ENCODE measurements around the gene MVB12B. TPM values are rescaled to one million over a fixed set of nuclear protein-coding genes. Genes with fewer than 3 reads are reported as not detected.

Gene MVB12B
- total RNA-seq, 1 donor from 2014 or later = 0.26 TPM

DNA sequence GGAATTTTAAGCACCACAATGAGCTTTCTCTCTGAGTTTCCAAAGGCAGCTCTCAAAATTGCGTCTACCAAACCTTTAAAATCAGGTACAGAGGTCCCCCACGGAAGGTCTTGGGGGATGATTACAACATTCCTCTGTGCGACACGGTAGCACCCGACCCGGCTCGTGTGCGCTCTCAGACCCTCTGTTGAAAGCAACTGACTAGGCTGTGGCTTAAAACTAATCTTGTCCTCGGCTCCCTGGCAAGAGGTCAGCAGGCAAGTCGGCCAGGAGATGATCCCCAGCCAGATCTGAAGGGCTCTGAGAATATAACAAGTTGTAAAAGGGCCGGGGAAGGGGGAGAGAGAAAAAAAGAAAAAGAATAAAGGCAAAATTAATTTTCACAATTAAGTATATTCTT is 194.5 kb downstream of the MVB12B start:
- FAIRE-seq (no peak), DNase-seq (ENCODE audit: low read depth) (no peak)
- Histone ChIP-seq H3K4me3 (ENCODE audit: low read depth, low read length) (no peak overlapping the region), H3K27me3 (ENCODE audit: control insufficient read depth, insufficient read depth, low read length) (peaks cover 25% of the 10 kb centered on the region), H3K36me3 (ENCODE audit: control insufficient read depth, insufficient read depth, low read length) (no peaks in the 10 kb centered on the region)
- TF ChIP-seq, protein P1, sequence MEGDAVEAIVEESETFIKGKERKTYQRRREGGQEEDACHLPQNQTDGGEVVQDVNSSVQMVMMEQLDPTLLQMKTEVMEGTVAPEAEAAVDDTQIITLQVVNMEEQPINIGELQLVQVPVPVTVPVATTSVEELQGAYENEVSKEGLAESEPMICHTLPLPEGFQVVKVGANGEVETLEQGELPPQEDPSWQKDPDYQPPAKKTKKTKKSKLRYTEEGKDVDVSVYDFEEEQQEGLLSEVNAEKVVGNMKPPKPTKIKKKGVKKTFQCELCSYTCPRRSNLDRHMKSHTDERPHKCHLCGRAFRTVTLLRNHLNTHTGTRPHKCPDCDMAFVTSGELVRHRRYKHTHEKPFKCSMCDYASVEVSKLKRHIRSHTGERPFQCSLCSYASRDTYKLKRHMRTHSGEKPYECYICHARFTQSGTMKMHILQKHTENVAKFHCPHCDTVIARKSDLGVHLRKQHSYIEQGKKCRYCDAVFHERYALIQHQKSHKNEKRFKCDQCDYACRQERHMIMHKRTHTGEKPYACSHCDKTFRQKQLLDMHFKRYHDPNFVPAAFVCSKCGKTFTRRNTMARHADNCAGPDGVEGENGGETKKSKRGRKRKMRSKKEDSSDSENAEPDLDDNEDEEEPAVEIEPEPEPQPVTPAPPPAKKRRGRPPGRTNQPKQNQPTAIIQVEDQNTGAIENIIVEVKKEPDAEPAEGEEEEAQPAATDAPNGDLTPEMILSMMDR (IDR thresholded peaks at IDR 0.05; ENCODE audit: insufficient read depth, low read length, severe bottlenecking) = no peak

DNA sequence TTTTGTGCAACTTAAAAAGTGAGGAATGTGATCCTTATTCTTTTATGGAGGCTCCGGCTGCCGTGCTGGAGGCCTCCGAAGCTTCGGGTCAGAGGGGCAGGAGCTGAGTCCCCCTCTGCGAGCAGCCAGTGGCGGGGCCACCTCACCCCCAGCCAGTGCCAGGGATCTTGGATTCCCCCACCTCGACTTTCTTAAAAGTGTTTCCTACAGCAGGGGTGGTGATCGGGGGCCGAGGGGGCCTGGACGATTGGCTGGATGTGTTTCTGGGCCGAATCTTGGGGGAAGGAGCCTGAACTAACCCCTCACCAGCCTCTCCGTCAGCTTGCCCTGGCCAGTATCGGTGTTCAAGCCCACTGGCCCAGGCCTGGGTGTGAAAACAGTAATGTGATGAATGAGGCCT is 194.9 kb downstream of the MVB12B start:
- Histone ChIP-seq H3K36me3 (ENCODE audit: control insufficient read depth, insufficient read depth, low read length) (no peaks in the 10 kb centered on the region), H3K27me3 (ENCODE audit: control insufficient read depth, insufficient read depth, low read length) (peaks cover 25% of the 10 kb centered on the region), H3K4me3 (ENCODE audit: low read depth, low read length) (no peak overlapping the region)
- DNase-seq (ENCODE audit: low read depth) = no peak
- TF ChIP-seq, protein P1 (IDR thresholded peaks at IDR 0.05; ENCODE audit: insufficient read depth, low read length, severe bottlenecking) = no peak
- no peak for FAIRE-seq

DNA sequence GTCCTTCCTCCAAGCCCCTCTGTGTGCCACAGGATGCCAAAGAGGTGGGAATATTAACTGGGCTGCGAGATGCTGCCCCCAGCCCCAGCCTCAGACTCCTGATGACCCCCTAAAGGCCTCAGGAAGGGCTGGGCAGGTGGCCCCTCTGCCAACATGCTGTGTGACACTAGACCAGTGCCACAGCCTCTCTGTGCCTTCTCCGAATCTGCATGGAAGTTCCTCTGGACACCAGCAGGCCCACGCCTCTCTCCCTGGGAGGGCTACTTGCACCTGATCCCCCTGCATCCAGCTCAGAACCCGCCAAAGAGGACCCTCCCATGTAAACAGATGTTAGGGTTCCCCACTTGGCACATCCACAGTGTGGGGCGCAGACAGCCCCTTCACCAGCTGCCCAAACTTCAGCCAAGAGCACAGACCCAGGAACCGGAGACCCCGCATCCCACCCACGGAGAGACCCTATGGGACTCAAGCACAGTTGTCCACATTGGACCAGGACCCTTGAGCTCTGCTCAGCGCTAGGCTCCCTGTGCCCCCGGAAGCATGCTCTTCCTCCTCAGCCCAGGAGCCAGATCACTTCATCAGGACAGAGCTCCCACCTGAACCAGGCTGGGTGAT is 195.5 kb downstream of the MVB12B start:
- DNase-seq (ENCODE audit: low read depth) (no peak), FAIRE-seq (no peak)
- Histone ChIP-seq H3K27me3 (ENCODE audit: control insufficient read depth, insufficient read depth, low read length) (peaks cover 28% of the 10 kb centered on the region), H3K4me3 (ENCODE audit: low read depth, low read length) (no peak overlapping the region), H3K36me3 (ENCODE audit: control insufficient read depth, insufficient read depth, low read length) (no peaks in the 10 kb centered on the region)
- TF ChIP-seq, protein P1 (IDR thresholded peaks at IDR 0.05; ENCODE audit: insufficient read depth, low read length, severe bottlenecking) = no peak

DNA sequence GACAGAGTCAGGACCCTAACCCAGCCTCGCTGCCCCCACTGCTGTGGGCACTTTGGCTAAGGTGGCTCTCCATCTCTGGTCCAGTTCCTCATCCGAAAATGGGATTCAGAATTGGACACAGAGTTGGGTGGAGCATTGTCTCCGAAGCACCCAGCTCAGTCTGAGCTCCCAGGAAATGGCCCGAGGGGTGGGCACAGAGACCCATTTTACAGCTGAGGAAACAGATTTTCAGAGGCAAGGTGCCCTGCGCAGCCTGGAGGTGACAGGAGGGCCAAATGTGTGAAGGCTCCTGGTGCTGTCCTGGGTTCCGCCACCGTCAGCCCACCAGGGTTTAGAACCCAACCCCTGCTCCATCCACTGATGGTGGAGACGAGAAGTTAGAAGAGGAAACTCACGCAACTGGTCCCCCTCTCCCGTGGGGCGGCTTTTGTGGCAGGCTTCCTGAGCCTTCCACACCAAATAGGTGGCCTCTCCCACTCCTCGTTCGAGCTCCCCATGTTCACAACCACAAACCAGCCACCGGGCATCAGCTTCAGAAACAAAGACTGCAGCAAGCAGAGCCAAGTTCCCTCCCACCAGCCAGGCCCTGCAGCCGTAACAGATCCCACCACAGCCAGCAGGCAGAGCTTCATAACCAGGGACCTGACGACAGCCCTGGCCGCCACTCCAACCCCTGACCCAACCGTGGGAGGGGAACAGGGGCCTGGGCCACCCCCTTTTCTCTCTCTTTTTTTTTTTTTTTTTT is 196.2 kb downstream of the MVB12B start:
- H3K27me3 ChIP-seq (ENCODE audit: control insufficient read depth, insufficient read depth, low read length) = peaks cover 30% of the 10 kb centered on the region
- no peak for FAIRE-seq
- H3K4me3 ChIP-seq (ENCODE audit: low read depth, low read length) = no peak overlapping the region
- H3K36me3 ChIP-seq (ENCODE audit: control insufficient read depth, insufficient read depth, low read length) = no peaks in the 10 kb centered on the region
- no peak for DNase-seq (ENCODE audit: low read depth)
- TF ChIP-seq, protein P1 (IDR thresholded peaks at IDR 0.05; ENCODE audit: insufficient read depth, low read length, severe bottlenecking) = no peak

DNA sequence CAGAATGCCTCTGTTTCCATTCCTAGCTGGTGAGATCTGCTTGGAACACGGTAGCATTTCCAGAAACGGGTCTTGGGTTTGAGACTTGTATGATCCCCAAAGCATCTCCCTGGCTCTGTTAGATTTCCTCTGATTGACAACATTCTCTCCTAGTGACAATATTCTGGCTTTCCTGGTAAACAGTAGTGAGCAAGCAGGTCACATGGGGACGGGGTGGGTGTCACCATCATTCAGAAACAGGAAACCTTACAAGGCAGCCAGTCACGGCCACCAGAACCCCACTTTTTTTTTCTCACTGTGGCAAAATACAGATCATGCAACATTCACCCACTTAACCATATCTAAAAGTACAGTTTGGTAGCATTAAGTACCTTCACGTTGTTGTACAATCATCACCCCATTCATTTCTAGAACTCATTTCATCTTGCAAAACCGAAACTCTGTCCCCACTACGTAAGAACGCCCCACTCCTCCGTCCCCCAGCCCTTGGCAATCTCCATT is 197.0 kb downstream of the MVB12B start:
- DNase-seq (ENCODE audit: low read depth) (no peak), FAIRE-seq (no peak)
- no peak overlapping the region for H3K4me3 ChIP-seq (ENCODE audit: low read depth, low read length)
- peaks cover 22% of the 10 kb centered on the region for H3K27me3 ChIP-seq (ENCODE audit: control insufficient read depth, insufficient read depth, low read length)
- H3K36me3 ChIP-seq (ENCODE audit: control insufficient read depth, insufficient read depth, low read length) = no peaks in the 10 kb centered on the region
- TF ChIP-seq, protein P1 (IDR thresholded peaks at IDR 0.05; ENCODE audit: insufficient read depth, low read length, severe bottlenecking) = no peak

Measured in bronchial epithelial cell (primary cell).